Measurements from ENCODE around the gene HMGN4. TPM values are rescaled to one million over a fixed set of nuclear protein-coding genes. Genes with fewer than 3 reads are reported as not detected.

Gene HMGN4
- total RNA-seq, 1 experiment from 2014 or later = 54.8 TPM

DNA sequence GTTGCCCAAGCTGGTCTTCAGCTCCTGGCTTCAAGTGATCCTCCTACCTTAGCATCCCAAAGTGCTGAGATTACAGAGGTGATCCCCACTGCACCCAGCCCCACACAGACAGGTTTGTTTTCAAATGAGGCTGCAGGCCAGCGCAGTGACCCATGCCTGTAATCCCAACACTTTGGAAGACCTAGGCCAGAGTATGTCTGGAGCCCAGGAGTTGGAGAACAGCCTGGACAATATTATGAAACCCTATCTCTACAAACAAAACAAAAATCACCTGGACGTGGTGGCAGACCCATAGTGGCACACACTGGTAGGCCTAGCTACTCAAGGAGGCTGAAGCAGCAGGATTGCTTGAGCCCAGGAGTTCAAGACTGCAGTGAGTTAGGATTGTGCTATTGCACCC, 8.0 kb upstream of the HMGN4 start:
- BruUV-seq (replicated peaks) = no TSS peak
- H4K20me1 ChIP-seq (ENCODE audit: low read length) = no peaks in the 10 kb centered on the region
- H3K9me2 ChIP-seq (replicated peaks; ENCODE audit: low read length) = no peaks in the 10 kb centered on the region
- no peaks in the 10 kb centered on the region for H3K79me2 ChIP-seq (ENCODE audit: low read length)
- H3K36me3 ChIP-seq (ENCODE audit: low read depth, low read length) = no peaks in the 10 kb centered on the region
- no peaks in the 10 kb centered on the region for H3F3A ChIP-seq (ENCODE audit: low read length, unreplicated experiment)
- H3K4me3 ChIP-seq (ENCODE audit: low read length) = no peak overlapping the region
- ATAC-seq (no peak), DNase-seq (no peak)
- no peak overlapping the region for H3K4me2 ChIP-seq (ENCODE audit: low read length)
- CTCF ChIA-PET = no interaction called here
- no peak overlapping the region for H3K27ac ChIP-seq (ENCODE audit: low read length)
- intact Hi-C loops (cut with micrococcal nuclease) = no loop called here
- no peak overlapping the region for H2AFZ ChIP-seq (ENCODE audit: low read length)
- H3K4me1 ChIP-seq (ENCODE audit: insufficient read depth, low read length) = no peaks in the 10 kb centered on the region
- H3K9ac ChIP-seq (ENCODE audit: low read length) = no peak overlapping the region
- no peak for TF ChIP-seq EZH2phosphoT487 (IDR thresholded peaks at IDR 0.05; ENCODE audit: borderline replicate concordance, low read length)
- TF ChIP-seq, protein P1, sequence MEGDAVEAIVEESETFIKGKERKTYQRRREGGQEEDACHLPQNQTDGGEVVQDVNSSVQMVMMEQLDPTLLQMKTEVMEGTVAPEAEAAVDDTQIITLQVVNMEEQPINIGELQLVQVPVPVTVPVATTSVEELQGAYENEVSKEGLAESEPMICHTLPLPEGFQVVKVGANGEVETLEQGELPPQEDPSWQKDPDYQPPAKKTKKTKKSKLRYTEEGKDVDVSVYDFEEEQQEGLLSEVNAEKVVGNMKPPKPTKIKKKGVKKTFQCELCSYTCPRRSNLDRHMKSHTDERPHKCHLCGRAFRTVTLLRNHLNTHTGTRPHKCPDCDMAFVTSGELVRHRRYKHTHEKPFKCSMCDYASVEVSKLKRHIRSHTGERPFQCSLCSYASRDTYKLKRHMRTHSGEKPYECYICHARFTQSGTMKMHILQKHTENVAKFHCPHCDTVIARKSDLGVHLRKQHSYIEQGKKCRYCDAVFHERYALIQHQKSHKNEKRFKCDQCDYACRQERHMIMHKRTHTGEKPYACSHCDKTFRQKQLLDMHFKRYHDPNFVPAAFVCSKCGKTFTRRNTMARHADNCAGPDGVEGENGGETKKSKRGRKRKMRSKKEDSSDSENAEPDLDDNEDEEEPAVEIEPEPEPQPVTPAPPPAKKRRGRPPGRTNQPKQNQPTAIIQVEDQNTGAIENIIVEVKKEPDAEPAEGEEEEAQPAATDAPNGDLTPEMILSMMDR (conservative IDR thresholded peaks at IDR 0.05; ENCODE audit: low read depth, low read length) = no peak
- no peak for TF ChIP-seq EZH2 (IDR thresholded peaks at IDR 0.05; ENCODE audit: low read length, unreplicated experiment)
- no peaks in the 10 kb centered on the region for H3K9me3 ChIP-seq (ENCODE audit: low read length)
- H3K27me3 ChIP-seq (ENCODE audit: low read length) = no peaks in the 10 kb centered on the region
- POLR2A ChIA-PET (ENCODE audit: unreplicated experiment) = no interaction called here

DNA sequence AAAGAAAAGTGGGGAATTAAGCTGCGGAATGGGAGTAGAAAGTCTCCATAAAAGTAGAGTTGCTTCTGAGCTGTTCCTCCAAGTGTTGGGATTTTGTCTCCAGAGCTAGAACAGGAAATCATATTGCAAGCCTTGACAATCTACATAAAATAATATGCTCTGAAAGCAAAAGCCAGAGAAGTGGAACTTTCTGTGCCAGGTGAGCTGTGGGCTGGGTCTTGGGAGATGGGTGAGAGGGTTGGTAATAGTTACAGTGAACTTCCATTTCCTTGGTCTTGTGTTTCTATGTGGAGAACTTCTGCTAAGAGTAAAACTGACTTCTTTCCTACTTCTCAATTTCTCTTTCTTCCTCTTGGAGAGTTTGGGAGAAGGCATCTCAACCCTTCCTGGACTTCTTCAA, 6.3 kb upstream of the HMGN4 start:
- no TSS peak for BruUV-seq (replicated peaks)

More for the DNA sequence above, 6.3 kb upstream of the HMGN4 start:
- peaks cover 1% of the 10 kb centered on the region for H3F3A ChIP-seq (ENCODE audit: low read length, unreplicated experiment)
- intact Hi-C loops (cut with micrococcal nuclease) = no loop called here
- H3K79me2 ChIP-seq (ENCODE audit: low read length) = no peaks in the 10 kb centered on the region
- no peak overlapping the region for H3K4me2 ChIP-seq (ENCODE audit: low read length)
- no peaks in the 10 kb centered on the region for H3K27me3 ChIP-seq (ENCODE audit: low read length)
- H3K4me1 ChIP-seq (ENCODE audit: insufficient read depth, low read length) = peaks cover 8% of the 10 kb centered on the region
- H3K27ac ChIP-seq (ENCODE audit: low read length) = no peak overlapping the region
- no peaks in the 10 kb centered on the region for H3K36me3 ChIP-seq (ENCODE audit: low read depth, low read length)
- no peak overlapping the region for H3K4me3 ChIP-seq (ENCODE audit: low read length)
- no peak overlapping the region for H3K9ac ChIP-seq (ENCODE audit: low read length)
- DNase-seq (no peak), ATAC-seq (no peak)
- H2AFZ ChIP-seq (ENCODE audit: low read length) = no peak overlapping the region
- H4K20me1 ChIP-seq (ENCODE audit: low read length) = no peaks in the 10 kb centered on the region
- TF ChIP-seq EZH2phosphoT487 (IDR thresholded peaks at IDR 0.05; ENCODE audit: borderline replicate concordance, low read length) (no peak), EZH2 (IDR thresholded peaks at IDR 0.05; ENCODE audit: low read length, unreplicated experiment) (no peak)
- TF ChIP-seq, protein P1 (conservative IDR thresholded peaks at IDR 0.05; ENCODE audit: low read depth, low read length) = no peak
- ChIA-PET POLR2A (ENCODE audit: unreplicated experiment) (interaction anchor here (0.8 kb wide), 1 partner anchor 186 kb away, joined by 26 read pairs; no protein-coding TSS in a partner anchor), CTCF (no interaction called here)
- no peaks in the 10 kb centered on the region for H3K9me3 ChIP-seq (ENCODE audit: low read length)
- no peaks in the 10 kb centered on the region for H3K9me2 ChIP-seq (replicated peaks; ENCODE audit: low read length)
